HG03060 (cell line): ENCODE results near the gene SETD2.

Experiments used
- ATAC-seq: cut with Tn5 transposase; IDR thresholded peaks from one replicate; pipeline ENCODE4 v1.9.1; 2021; ENCODE audit warnings: low read depth, moderate number of reproducible peaks; ENCODE audit not compliant: unreplicated experiment

Gene SETD2

DNA sequence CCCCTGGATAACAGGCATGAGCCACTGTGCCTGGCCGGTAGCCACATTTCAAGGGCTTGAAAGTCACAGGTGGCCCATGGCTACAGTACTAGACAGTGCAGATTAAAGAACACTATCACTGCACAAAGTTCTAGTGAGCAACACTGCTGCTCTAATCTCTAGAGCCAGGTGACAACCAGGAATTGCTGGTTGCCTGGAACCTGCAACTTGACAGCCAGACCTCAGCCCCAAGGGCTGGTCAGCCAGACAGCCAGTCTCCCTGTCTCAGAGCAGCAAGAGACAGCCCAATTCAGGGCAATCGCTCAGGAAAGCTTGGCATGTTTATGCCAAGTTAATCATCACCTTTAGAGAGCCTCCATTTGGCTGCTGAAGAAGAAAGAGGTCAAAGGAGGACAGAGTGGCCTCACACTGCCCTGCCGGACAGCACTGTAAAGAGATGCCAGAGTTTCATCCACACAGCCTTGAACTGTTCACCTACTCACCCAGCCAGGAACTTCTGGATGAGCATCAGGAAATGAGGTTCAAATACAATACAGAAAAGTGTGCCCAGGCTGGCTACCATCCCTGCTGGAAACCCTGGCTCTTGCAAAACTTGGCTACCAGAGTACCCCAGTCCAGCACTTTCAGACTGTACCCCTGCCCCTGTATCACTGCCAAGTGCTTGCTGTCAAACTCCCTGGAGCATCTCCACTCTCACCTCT, 193.4 kb downstream of the SETD2 start:
- ATAC-seq: no peak

DNA sequence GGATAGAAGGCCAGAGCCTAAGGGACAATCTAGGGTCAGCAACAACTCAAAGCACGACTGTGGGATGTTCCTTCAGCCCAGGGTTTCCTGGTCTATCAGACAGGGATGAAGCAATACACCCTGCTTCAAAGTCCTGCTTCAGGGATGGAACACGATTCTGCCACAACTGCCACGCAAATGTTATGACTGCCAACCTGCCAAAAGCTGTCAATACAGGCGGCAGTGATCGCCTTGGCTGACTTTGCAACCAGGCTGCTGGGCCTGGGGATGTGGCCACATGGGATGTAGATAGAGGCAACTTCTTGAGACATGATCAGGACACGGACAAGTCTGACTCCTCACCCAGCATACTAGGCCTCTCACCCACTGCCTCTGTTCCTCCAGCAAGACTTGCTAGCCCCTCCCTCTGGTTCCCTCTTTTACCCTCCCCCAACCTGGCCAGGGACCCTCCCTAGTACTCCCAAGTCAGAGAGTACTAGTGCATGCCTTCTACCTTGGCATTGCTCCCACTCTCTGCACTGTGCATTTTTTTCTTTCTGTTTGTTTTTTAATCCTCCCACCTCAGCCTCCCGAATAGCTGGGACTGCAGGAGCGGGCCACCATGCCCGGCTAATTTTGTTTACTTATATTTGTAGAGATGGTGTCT, 195.0 kb downstream of the SETD2 start:
- ATAC-seq: no peak

DNA sequence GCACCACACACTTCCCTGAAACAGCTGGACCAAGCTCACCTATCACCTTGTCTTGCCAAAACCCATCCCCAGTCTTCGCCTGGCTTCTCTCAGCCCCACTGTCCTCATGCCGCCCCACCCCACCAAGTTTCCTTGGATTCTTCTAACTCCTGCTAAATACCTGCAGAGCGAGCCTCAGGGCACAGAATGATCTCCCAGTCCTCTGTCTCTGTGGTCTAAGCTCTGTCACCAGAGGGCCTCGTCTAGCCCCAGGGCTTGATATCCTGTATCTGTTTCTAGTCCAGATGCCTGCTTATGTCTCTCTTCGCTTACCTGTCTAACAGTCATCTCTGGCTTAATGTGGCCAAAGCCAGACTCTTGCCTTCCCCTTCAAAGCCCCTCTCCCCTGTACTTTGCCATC, 197.1 kb downstream of the SETD2 start:
- no peak for ATAC-seq
